Motor neuron (in vitro differentiated cells): Measurements from ENCODE around the gene CCDC106. TPM values are rescaled to one million over a fixed set of nuclear protein-coding genes. Genes with fewer than 3 reads are reported as not detected.

Source experiments
- ATAC-seq, 8 experiments: fragments of 200-7000 bp; cut with Tn5 transposase; replicated peaks in 6 of 8; 2 replicates each; pipeline ENCODE4 v1.8.0; 2021; ENCODE audit warnings: mild to moderate bottlenecking in 8 of 8, moderate library complexity in 8 of 8
- H3K27ac ChIP-seq, 2 donors: fragments of 250-450 bp; sonication (Bioruptor Pico); 2 replicates each; pipeline ENCODE4 v1.9.0; 2021; ENCODE audit warnings: antibody characterized with exemption in 2 of 2, mild to moderate bottlenecking in 2 of 2, moderate library complexity in 1 of 2
- H3K4me1 ChIP-seq, 2 donors: fragments of 250-450 bp; sonication (Bioruptor Pico); replicated peaks in 1 of 2; 2 replicates each; pipeline ENCODE4 v1.6.1; 2021; ENCODE audit warnings: antibody characterized with exemption in 2 of 2, mild to moderate bottlenecking in 2 of 2, moderate library complexity in 1 of 2
- H3K4me3 ChIP-seq, 5 donors: fragments of 250-450 bp; sonication (Bioruptor Pico); 2 replicates each; pipeline ENCODE4 v1.9.0; 2021; ENCODE audit warnings: antibody characterized with exemption in 5 of 5, mild to moderate bottlenecking in 5 of 5, moderate library complexity in 4 of 5
- WGBS, 10 experiments: fragments of 450-650 bp; shearing (Covaris generic); methylation state at CpG; one replicate each; pipeline ENCODE4 v1.0.0; 2022; 5-methylcytosine and 5-hydroxymethylcytosine counted together
- in situ Hi-C, 9 experiments: fragments of 400-800 bp; cut with MboI; loops; one replicate each; pipeline ENCODE4 v1.15.0; 2021; ENCODE audit warnings: low sequenced_read_pairs in 9 of 9, low pct_unique_long_range_greater_than_20kb in 2 of 9; ENCODE audit not compliant: unreplicated experiment in 9 of 9
- total RNA-seq, 8 experiments: library from RNA; unstranded; fragments of 300-600 nt; gene quantifications; 2 replicates each; pipeline versions ENCODE4 v1.2.3 to v1.2.4, GENCODE V29; 2022

Gene CCDC106
- total RNA-seq, 8 experiments from 2014 or later: 9.8 to 23.6 (median 13.6) TPM

DNA sequence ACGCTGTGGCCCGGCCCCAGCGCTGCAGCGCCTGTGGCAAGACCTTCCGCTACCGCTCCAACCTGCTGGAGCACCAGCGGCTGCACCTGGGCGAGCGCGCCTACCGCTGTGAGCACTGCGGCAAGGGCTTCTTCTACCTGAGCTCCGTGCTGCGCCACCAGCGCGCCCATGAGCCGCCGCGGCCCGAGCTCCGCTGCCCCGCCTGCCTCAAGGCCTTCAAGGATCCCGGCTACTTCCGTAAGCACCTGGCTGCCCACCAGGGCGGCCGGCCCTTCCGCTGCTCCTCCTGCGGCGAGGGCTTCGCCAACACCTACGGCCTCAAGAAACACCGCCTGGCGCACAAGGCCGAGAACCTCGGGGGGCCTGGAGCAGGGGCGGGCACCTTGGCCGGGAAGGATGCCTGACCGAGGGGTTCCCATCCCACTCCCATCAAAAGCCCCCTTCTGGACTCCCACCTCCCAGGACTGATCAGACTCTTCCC is 31.6 kb upstream of the CCDC106 start:
- H3K4me3 ChIP-seq: no peak overlapping the region
- no peak for ATAC-seq
- in situ Hi-C loops: no loop called here
- no peak overlapping the region for H3K27ac ChIP-seq
- WGBS, 10 experiments: 97 to 100% (median 98%) methylated on average over 6 to 11 of the region's 38 CpGs; no CpG with 5 or more reads in 7 of the 10 experiments
- no peaks in the 10 kb centered on the region for H3K4me1 ChIP-seq

DNA sequence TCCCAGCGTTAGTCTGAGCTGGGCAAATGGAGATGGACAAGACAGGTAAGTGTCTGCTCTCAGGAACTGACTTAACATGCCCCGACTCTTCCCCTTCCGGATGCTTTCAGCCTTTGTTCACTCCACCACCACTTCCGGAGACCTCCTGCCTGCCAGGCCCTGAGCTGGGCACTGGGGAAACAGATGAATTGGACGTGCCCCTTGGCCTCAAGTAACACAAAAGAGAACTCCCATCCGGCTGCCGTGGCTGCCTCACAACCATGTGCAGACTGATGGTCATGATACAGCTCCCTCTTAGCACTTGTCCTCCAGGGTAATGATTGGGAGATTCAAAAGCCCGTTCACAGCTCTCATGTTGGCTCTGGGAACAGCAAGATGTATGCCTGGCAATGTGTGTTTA is 30.6 kb upstream of the CCDC106 start:
- H3K27ac ChIP-seq: no peak overlapping the region
- no peaks in the 10 kb centered on the region for H3K4me1 ChIP-seq
- peak in 1 of 8 experiments; percentile 13 for ATAC-seq
- in situ Hi-C loops: no loop called here
- H3K4me3 ChIP-seq: no peak overlapping the region
- WGBS, 10 experiments: 74 to 100% (median 92%) methylated on average over 3 to 8 of the region's 8 CpGs; no CpG with 5 or more reads in 4 of the 10 experiments

DNA sequence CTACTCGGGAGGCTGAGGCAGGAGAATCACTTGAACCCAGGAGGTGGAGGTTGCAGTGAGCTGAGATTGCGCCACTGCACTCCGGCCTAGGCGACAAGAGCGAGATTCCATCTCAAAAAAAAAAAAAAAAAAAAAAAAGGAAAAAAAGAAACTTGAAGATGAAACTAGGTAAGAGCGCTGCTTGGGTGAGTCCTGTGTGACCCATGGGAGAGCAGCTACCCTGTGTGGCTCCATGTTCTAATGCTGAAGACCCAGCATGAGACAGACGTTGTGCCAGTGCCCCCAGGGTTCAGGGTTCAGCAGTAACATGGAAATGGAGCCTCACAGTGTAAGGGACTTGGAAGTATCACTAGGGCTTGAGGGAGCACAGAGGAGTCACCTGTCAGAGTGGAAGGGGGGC is 29.6 kb upstream of the CCDC106 start:
- in situ Hi-C loops: no loop called here
- peaks cover 0 to under 1% of the 10 kb centered on the region in 2 donors for H3K4me1 ChIP-seq
- no peak for ATAC-seq
- 80 to 100% (median 89%) methylated on average over 1 to 7 of the region's 7 CpGs; no CpG with 5 or more reads in 3 of the 10 experiments for WGBS, 10 experiments
- H3K4me3 ChIP-seq: no peak overlapping the region
- no peak overlapping the region for H3K27ac ChIP-seq

DNA sequence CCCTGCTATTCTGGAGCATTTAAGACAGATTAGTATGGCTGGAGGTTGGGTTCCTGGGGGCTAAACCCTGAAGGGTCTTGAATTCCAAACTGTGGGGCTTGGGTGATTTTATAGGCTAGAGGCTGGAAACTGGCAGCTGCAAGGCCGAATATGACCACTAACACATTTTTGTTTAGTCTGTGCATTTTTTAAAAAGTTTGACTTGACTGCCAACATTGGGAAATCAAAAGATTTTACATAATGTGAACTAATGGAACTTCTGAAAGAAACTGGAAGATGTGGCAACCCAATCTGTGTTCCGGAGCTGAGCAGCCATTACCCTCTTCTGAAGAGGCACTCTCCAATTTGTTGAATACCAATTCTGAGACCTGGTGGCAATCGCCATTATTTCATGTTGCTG is 28.7 kb upstream of the CCDC106 start:
- H3K4me1 ChIP-seq: peaks cover 0 to 5% of the 10 kb centered on the region in 2 donors
- H3K4me3 ChIP-seq: no peak overlapping the region
- 47 to 100% (median 100%) methylated on average over 1 to 3 of the region's 3 CpGs; no CpG with 5 or more reads in 1 of the 10 experiments for WGBS, 10 experiments
- in situ Hi-C loops: no loop called here
- H3K27ac ChIP-seq: no peak overlapping the region
- ATAC-seq: no peak

DNA sequence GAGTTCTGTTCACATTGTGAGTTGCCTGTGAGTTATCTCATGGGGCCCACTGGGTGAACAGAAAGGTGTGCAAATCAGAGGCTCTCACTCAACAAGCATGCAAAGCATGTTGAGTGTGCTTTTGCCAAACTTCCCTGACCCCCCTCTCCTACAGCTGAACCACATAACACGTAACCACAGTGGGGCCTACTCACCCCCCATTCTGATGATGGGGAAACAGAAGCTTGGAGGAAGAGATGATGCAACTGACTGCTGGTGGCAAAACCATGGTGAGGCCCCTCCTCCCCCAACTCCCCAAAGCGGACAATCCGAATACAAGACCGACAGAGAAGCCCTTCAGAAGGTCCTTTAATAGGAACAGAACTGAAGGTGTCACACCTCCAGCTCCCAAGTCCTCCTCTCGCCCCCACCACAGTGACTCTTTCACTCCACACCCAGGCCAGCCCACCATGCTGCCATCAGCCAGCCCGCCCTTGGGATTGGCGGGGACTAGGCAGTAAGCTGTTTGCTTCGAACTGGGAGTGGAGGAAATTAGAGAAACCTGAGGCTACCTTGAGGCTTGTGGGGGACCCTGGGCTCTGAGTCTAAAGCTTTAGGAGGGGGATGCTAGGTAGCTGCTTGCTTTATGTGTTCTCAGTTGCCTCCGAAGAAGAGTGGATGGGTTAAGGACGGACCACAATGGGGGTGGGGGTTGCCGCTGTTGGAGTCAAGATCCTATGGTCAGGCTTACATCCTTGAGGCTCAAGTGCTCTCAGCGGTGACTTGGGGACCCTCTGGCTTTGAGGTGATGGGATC is 27.4 kb upstream of the CCDC106 start:
- Histone ChIP-seq H3K27ac (no peak overlapping the region), H3K4me3 (no peak overlapping the region), H3K4me1 (peaks cover 0 to 5% of the 10 kb centered on the region in 2 donors)
- in situ Hi-C loops: loop anchor here in 2 of 9 experiments (10.0 kb wide), 1 partner anchor 106 kb away; no protein-coding TSS in a partner anchor
- WGBS, 10 experiments: 75 to 100% (median 95%) methylated on average over 1 to 10 of the region's 12 CpGs; no CpG with 5 or more reads in 3 of the 10 experiments
- ATAC-seq: no peak

DNA sequence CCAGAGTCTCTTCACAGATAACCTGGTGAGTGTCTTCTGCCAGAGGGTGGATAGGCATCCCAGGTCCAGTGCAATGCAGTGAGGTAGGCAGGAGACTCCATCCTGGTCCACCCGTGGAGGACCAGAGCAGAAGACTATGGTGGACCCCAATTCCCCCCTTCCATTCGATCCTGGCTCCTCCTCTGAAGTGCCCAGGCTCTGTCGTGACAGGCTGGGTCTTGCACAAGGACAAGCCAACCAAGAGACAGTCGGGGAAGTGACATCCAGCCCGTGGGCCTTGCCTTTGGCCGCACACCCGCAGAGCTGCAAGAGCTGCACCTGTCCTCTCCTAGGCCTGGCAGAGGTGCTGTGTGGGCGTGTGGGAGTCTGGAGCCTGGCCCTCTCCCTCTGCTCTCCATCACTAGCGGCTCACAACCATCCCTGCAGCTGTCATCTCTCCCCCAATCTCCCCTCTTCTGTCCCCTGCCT is 26.8 kb upstream of the CCDC106 start:
- in situ Hi-C loops: loop anchor here in 2 of 9 experiments (10.0 kb wide), 1 partner anchor 106 kb away; no protein-coding TSS in a partner anchor
- no peak overlapping the region for H3K27ac ChIP-seq

DNA sequence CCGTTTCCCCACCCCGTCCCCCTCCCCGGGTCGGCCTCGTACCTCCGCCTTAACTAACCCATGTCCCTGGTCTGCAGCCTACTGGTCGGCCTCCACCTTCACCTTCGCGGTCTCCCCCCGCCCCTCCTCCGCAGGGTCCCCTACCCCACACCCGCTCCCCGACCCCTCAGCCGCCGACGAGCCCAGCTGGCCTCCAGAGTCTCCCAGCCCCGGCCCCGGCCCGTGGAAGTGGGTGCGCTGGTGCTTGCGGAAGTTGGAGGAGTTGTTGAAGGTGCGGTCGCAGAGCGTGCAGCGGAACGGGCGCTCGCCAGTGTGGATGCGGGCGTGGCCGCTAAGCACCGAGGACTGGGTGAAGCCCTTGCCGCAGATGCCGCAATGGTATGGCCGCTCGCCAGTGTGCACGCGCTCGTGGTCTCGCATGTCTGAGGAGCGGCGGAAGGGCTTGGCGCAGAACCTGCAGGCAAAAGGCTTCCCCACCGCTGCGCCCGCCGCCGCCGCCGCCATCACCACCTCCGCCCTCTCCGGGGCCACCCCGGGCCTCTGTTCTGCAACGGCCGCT is 26.3 kb upstream of the CCDC106 start:
- in situ Hi-C loops: loop anchor here in 2 of 9 experiments (10.0 kb wide), 1 partner anchor 107 kb away; no protein-coding TSS in a partner anchor
- WGBS, 10 experiments: 75% methylated on average over 8 of the region's 55 CpGs; no CpG with 5 or more reads in 9 of the 10 experiments

More for the DNA sequence above, 26.8 kb upstream of the CCDC106 start:
- peaks cover 0 to 5% of the 10 kb centered on the region in 2 donors for H3K4me1 ChIP-seq
- no CpG with 5 or more reads among the region's 9 CpGs for WGBS, 10 experiments
- no peak for ATAC-seq
- H3K4me3 ChIP-seq: no peak overlapping the region

DNA sequence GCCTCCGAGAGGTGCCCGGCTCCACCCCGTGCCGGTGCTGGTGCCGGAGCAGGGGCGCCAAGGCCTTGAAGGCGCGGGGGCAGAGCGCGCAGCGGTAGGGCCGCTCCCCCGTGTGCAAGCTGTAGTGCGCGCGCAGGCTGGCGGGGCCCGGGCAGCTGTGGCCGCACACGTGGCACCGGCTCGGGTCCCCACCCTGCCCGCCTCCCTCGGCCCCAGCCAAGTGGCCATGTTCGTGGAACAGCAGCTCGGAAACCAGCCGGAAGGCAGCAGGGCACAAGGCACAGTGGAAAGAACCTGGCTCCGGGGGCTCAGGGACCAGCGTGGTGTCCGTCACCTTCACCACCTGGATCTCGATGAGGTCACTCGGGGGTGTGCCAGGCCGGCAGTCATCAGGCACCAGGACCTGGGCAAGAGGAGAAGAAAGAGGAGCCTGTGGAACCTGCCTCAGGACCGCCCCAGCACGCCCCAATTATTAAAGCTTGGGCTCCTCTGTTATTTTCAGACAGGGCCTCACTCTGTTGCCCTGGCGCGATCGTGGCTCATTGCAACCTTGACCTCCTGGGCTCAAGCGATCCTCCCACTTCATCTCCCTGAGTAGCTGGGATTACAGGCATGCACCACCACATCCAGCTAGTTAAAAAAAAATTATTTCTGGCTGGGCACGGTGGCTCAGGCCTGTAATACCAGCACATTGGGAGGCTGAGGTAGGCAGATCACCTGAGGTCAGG is 25.6 kb upstream of the CCDC106 start:
- in situ Hi-C loops: loop anchor here in 2 of 9 experiments (10.0 kb wide), 1 partner anchor 108 kb away; no protein-coding TSS in a partner anchor
- no peak overlapping the region for H3K4me3 ChIP-seq
- ATAC-seq: no peak
- H3K4me1 ChIP-seq: peaks cover 0 to 5% of the 10 kb centered on the region in 2 donors
- 45 to 100% (median 86%) methylated on average over 1 to 18 of the region's 40 CpGs; no CpG with 5 or more reads in 1 of the 10 experiments for WGBS, 10 experiments
- H3K27ac ChIP-seq: no peak overlapping the region

More for the DNA sequence above, 26.3 kb upstream of the CCDC106 start:
- no peak overlapping the region for H3K27ac ChIP-seq
- no peak overlapping the region for H3K4me3 ChIP-seq
- H3K4me1 ChIP-seq: peaks cover 0 to 5% of the 10 kb centered on the region in 2 donors
- ATAC-seq: no peak

DNA sequence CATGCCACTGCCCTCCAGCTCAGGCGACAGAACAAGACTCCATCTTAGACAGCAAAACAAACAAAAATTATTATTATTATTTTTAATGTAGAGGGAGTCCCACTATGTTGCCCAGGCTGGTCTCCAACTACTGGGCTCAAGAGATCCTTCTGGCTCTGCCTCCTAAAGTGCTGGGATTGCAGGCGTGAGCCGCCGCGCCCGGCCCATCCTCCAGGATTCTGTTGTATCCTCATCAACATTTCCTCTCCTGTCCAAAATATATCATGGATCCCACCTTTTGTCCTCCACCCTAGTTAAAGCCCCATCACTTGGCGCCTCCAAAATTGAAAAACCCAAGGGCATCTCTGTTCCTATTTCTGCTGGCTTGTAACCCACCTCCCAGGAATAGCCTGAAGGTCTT is 24.9 kb upstream of the CCDC106 start:
- Histone ChIP-seq H3K27ac (no peak overlapping the region), H3K4me1 (peaks cover 0 to 5% of the 10 kb centered on the region in 2 donors), H3K4me3 (no peak overlapping the region)
- 67 to 100% (median 100%) methylated on average over 1 to 5 of the region's 7 CpGs; no CpG with 5 or more reads in 3 of the 10 experiments for WGBS, 10 experiments
- no peak for ATAC-seq
- in situ Hi-C loops: loop anchor here in 2 of 9 experiments (10.0 kb wide), 1 partner anchor 108 kb away; no protein-coding TSS in a partner anchor

DNA sequence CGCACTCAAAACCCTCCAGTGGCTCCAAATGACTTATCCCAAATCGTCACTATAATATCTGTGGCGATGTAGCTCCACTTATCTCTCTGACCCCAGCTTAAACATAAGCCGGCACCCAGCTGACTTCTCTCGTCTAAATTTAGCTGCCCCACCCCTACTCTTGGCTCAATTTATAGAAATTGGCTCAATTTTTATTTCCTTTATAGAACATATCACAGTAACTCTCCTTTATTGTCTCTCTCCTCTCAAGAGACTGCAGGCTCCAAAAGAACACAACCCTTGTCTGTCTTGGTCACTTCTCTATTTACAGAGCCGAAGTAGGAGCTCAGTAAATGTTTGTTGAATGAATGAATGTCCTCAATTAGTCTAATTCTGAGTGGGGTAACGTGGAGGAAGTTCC is 24.5 kb upstream of the CCDC106 start:
- no peak for ATAC-seq
- Histone ChIP-seq H3K4me3 (peak overlapping the region; percentile 44 to 67 (median 47)), H3K4me1 (peaks cover 0 to 5% of the 10 kb centered on the region in 2 donors), H3K27ac (peak overlapping the region; percentile 95 to 96)
- in situ Hi-C loops: loop anchor here in 2 of 9 experiments (10.0 kb wide), 1 partner anchor 109 kb away; no protein-coding TSS in a partner anchor
- 62 to 100% (median 89%) methylated on average over 2 to 7 of the region's 7 CpGs for WGBS, 10 experiments

DNA sequence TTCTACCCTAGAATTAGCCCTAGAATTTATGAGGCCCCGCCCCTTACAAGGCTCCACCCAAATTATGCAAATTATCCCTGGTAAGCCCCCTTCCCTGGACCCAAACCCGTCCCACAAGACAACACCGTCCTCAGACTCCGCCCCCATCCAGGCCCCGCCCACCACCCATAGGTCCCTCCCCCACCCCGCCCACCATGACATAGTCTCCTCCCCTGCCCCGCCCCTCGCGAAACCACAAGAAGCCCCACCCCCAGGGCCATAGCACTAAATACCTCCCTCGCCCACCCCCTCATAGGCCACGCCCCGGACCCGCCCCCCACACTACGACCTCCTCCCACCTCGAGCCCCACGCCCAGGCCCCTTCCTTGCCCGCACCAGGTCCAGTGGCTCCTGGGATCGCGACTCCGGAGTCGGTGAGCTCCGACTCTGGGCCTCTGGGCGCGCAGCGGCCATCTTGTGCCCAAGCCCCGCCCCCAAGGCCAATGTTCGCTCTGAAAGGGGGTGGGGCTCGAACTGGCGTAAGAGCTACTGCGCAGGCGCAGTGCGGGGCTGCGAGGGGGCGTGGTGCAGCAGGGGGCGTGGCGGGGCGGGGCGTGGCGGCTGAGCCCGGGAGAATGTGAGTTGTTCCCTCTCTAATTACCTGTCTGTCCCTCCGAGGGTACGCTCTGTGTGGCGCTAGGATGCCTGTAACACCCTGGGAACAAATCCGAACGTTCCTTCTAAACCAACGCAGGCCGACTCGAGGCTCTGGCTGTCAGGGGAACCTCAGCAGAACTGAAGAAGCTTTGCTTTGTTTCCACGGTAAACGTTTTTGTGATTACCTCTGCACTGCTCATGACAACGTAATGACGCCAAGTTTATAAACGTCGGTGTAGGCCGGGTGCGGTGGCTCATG is 23.7 kb upstream of the CCDC106 start, which contains the start of gene ZNF784:
Gene ZNF784 (minus strand): TSS at position 458 of the 895 bp plus-strand sequence. CDS start 5 bp downstream, at position 453.
- 0 to 8% (median 2%) methylated on average over 1 to 10 of the region's 56 CpGs; no CpG with 5 or more reads in 3 of the 10 experiments for WGBS, 10 experiments
- peak; percentile 84 to 92 (median 88) for ATAC-seq
- H3K4me1 ChIP-seq: peaks cover 0 to 5% of the 10 kb centered on the region in 2 donors
- H3K4me3 ChIP-seq: peak within 1 kb of the TSS; percentile 44 to 67 (median 47)
- in situ Hi-C loops: loop anchor here in 5 of 9 experiments (10.0 to 25.0 kb wide), 2 partner anchors 110 to 487 kb away; partner anchors contain the start of gene TNNT1 (in 3 of the 5)
- H3K27ac ChIP-seq: peak within 1 kb of the TSS; percentile 95 to 96
